SJSA1 (cell line): ENCODE data around the gene ADRM1. TPM values are rescaled to one million over a fixed set of nuclear protein-coding genes. Genes with fewer than 3 reads are reported as not detected.

ENCODE experiments used
- DNase-seq, 2 experiments: peaks; one replicate each; pipeline ENCODE4 v3.0.0-alpha.2; 2015 to 2020; ENCODE audit warnings: low spot score in 2 of 2, low read depth in 1 of 2
- H3K27ac ChIP-seq: fragments of 250-450 bp; sonication (Bioruptor Pico); 2 replicates; pipeline ENCODE4 v1.5.1; 2020; ENCODE audit warnings: mild to moderate bottlenecking, moderate library complexity
- H3K27me3 ChIP-seq: fragments of 250-450 bp; sonication (Bioruptor Pico); replicated peaks from 2 replicates; pipeline ENCODE4 v1.5.1; 2020; ENCODE audit warnings: mild to moderate bottlenecking, moderate library complexity
- H3K36me3 ChIP-seq: fragments of 250-450 bp; sonication (Bioruptor Pico); 2 replicates; pipeline ENCODE4 v1.5.1; 2020; ENCODE audit warnings: mild to moderate bottlenecking
- H3K4me1 ChIP-seq: fragments of 250-450 bp; sonication (Bioruptor Pico); replicated peaks from 2 replicates; pipeline ENCODE4 v1.6.1; 2021; ENCODE audit warnings: mild to moderate bottlenecking
- H3K4me3 ChIP-seq: fragments of 250-450 bp; sonication (Bioruptor Pico); 2 replicates; pipeline ENCODE4 v1.5.1; 2020; ENCODE audit warnings: mild to moderate bottlenecking
- H3K9me3 ChIP-seq: fragments of 250-450 bp; sonication (Bioruptor Pico); replicated peaks from 2 replicates; pipeline ENCODE4 v1.5.1; 2020; ENCODE audit warnings: mild to moderate bottlenecking
- total RNA-seq: library from RNA; depleted of rRNA; stranded (reverse); fragments of >200 nt; shearing (Covaris generic); gene quantifications from 2 replicates; pipeline ENCODE4 v1.2.3, GENCODE V29; 2014

The ADRM1 gene
- total RNA-seq, 1 experiment from 2014 or later = 279 TPM

DNA sequence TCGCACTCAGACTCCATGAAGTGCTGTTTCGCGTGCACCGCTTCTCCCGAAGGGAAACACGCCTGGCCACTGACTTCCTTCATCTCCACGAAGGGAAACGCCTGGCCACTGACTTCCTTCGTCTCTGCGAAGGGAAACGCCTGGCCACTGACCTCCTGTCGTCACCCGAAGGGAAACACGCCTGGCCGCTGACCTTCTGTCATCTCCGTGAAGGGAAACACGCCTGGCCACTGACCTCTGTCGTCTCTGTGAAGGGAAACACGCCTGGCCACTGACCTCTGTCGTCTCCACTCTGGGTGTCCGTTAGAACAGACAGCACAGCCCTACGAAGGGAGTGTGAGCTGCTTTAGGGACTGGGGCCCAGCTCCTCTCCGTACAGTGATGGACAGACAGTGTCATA lies 17.1 kb upstream of the ADRM1 start:
- no peak overlapping the region for H3K27ac ChIP-seq
- no peaks in the 10 kb centered on the region for H3K9me3 ChIP-seq
- no peaks in the 10 kb centered on the region for H3K27me3 ChIP-seq
- no peaks in the 10 kb centered on the region for H3K4me1 ChIP-seq
- DNase-seq = no peak
- H3K36me3 ChIP-seq = peaks cover 21% of the 10 kb centered on the region
- no peak overlapping the region for H3K4me3 ChIP-seq

DNA sequence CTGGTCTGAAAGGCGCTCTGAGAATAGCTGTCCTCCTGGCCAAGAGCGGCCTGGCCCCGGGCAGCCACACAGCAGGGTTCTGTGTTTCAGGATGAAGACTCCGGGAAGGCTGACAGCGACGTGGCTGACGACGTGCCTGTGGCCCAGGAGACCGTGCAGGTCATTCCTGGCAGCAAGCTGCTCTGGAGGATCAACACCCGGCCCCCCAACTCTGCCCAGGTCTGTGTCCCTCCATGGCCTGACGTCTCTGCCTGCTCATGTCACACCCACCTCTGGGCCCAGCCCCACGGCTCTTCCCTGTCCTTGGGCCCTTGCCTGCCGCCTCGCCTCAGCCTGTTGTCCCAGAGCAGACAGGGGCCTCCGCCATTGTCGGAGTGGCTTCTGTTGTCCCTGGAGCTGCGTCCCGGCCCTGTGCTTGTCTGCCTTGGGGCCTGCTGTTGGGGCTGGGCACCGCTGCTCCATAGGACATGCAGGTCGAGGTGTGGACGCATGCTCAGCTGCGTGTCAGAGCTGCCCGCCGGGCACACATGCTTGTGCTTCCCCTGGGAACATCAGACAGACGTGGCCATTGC lies 16.2 kb upstream of the ADRM1 start:
- Histone ChIP-seq H3K9me3 (no peaks in the 10 kb centered on the region), H3K4me1 (no peaks in the 10 kb centered on the region), H3K27me3 (no peaks in the 10 kb centered on the region), H3K4me3 (no peak overlapping the region), H3K27ac (no peak overlapping the region), H3K36me3 (peaks cover 14% of the 10 kb centered on the region)
- DNase-seq = no peak

DNA sequence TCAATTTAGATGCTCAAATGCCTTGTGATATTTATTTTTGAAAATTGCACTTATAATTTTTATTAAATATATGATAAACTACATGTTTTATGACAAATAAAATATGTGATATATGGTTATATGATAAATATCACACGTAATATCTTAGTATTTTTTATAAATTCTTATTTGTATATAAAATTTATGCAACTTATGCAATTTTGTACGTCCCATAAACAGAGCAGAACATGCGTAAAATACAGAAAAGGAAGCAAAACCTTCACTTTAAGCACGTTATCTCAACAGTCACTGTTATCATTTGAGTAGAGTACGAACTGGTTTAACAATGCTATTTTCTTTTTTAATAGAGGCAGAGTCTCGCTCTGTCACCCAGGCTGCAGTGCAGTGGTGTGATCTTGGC lies 15.7 kb upstream of the ADRM1 start:
- Histone ChIP-seq H3K36me3 (peaks cover 12% of the 10 kb centered on the region), H3K27me3 (no peaks in the 10 kb centered on the region), H3K27ac (no peak overlapping the region), H3K9me3 (no peaks in the 10 kb centered on the region), H3K4me3 (no peak overlapping the region), H3K4me1 (no peaks in the 10 kb centered on the region)
- no peak for DNase-seq

DNA sequence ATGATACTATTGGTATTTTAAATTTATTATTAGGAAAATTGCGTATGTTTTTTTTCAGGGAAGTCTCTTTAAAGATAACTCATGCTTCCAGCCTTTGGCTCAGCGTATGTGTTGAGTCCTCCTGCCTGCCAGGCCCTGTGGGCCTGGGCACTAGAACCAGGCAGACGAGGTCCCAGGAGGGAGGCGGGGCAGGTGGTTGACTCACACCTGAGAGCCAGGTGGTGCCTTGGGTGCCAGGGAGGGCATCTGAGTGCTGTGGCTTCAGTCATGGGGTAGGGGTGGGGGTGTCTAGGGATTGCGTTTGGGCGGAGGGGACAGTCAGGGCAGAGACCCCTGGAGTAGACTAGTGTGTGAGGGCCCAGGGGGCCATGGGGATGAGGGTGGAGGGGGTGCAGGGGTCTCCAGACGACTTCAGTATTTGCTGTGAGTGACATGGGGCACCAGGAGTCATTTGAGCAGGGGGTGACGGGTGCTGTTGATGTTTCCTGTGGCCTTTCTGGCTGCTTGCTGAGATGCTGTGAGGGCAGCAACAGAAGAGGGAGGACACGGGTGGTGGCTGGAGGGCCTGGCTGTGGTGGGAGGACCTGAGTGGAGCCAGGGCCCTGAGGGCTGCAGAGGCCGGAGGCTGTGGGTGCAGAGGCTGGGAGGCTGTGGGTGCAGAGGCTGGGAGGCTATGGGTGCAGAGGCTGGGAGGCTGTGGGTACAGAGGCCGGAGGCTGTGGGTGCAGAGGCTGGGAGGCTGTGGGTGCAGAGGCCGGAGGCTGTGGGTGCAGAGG lies 14.8 kb upstream of the ADRM1 start:
- H3K4me3 ChIP-seq = no peak overlapping the region
- H3K36me3 ChIP-seq = peaks cover 11% of the 10 kb centered on the region; the same call in 1 of the 2 replicates

DNA sequence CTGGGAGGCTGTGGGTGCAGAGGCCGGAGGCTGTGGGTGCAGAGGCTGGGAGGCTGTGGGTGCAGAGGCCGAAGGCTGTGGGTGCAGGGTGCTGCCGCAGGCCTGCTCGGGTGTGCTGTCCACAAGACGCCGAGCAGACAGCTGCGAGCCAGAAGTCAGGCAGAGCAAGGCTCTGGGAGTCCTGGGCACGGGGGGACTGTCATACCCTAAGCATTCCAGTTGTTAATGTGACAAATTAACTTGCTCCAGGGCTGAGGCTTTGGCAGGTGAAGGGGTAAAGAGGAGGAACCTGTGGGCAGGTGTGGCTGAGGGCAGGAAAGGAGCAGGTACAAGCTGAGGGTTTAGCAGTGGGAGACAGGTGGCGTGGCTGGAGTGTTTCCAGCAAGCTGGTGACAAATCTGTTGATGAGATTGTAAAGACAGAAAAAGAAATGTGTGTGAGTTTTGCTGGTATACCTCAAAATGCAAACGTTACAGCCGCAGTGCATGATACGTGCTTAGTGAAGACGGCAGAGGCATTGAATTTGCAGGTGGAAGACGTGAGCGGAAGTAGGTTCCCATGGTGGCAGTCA lies 14.2 kb upstream of the ADRM1 start:
- Histone ChIP-seq H3K27me3 (no peaks in the 10 kb centered on the region), H3K9me3 (no peaks in the 10 kb centered on the region), H3K4me1 (no peaks in the 10 kb centered on the region), H3K36me3 (peaks cover 12% of the 10 kb centered on the region; the same call in 1 of the 2 replicates), H3K27ac (no peak overlapping the region), H3K4me3 (no peak overlapping the region)
- no peak for DNase-seq

More for the DNA sequence above, 14.8 kb upstream of the ADRM1 start:
- H3K4me1 ChIP-seq = no peaks in the 10 kb centered on the region
- no peak for DNase-seq
- no peaks in the 10 kb centered on the region for H3K27me3 ChIP-seq
- H3K27ac ChIP-seq = no peak overlapping the region
- no peaks in the 10 kb centered on the region for H3K9me3 ChIP-seq

DNA sequence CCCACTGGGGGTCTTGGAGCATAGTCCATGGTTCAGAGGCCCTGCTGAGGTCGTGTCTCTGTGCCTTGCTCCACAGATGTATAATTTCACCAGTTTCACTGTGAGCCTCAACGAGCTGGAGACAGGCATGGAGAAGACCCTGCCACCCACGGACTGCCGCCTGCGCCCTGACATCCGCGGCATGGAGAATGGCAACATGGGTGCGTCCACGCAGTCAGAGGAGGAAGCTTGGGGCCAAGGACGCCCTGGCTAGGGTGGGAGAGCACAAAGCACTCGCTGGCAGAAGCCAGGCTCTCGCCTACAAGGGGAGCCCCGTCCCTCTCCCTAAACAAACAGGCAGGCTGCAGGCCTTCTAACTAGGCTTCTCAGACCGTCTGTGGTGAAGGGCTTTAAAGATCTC lies 13.7 kb upstream of the ADRM1 start:
- no peak overlapping the region for H3K27ac ChIP-seq
- peaks cover 14% of the 10 kb centered on the region; the same call in 1 of the 2 replicates for H3K36me3 ChIP-seq
- no peaks in the 10 kb centered on the region for H3K4me1 ChIP-seq
- no peaks in the 10 kb centered on the region for H3K27me3 ChIP-seq
- no peaks in the 10 kb centered on the region for H3K9me3 ChIP-seq
- no peak overlapping the region for H3K4me3 ChIP-seq
- no peak for DNase-seq

DNA sequence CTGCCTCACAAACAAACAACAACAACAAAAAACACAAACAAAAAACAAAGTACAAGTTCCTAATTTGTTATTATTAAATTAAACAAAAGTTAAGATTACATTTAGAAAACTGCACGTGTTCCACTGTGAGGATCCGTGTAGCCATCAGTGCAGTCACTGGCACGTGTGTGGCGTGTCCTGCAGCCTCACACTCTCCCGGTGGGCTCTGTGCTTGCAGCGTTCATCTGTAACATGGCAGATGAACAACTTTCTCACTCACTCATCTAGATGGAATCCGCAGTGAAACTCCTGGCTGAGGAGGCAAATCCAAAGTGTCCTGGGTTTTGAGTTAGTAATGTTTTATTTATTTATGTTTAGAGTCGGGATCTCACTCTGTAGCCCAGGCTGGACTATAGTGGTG lies 12.9 kb upstream of the ADRM1 start:
- no peaks in the 10 kb centered on the region for H3K9me3 ChIP-seq
- H3K27me3 ChIP-seq = no peaks in the 10 kb centered on the region
- no peak overlapping the region for H3K27ac ChIP-seq
- peaks cover 15% of the 10 kb centered on the region; the same call in 1 of the 2 replicates for H3K36me3 ChIP-seq
- no peak overlapping the region for H3K4me3 ChIP-seq
- no peaks in the 10 kb centered on the region for H3K4me1 ChIP-seq
- DNase-seq = no peak

DNA sequence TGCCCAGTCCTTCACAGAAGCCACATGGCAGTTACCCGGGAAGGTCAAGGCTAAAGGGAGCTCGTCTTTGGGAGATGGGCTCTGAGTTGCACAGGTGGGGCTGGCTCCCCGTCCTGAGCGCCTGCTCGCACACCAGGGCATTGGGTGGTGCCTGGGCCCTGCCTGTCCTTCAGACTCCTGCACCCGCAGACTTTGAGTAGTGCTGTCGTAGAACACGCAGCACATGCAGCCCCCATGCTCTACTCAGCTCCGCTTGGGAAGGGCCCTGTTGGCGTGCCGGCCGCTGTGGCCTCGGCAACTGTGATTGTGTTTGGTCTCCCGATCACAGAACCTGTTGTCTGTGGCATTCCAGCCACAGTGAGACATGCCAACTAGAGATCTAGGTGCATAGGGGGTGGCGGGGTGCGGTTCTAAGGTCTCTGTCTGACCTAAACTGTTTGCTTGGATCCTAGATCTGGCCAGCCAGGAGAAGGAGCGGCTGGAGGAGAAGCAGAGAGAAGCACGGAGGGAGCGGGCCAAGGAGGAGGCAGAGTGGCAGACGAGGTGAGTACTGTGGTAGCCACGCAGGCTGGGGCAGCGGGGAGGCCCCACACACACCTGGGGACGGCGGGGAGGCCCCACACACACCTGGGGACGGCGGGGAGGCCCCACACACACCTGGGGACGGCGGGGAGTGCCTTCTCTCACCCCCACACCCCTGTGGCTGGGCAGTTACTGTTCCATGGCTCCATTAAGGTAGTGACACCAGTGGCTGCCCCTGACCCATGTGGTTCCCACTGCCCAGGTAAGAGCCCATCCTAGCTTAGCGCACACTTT lies 11.3 kb upstream of the ADRM1 start:
- Histone ChIP-seq H3K4me3 (no peak overlapping the region), H3K4me1 (no peaks in the 10 kb centered on the region), H3K36me3 (peaks cover 19% of the 10 kb centered on the region), H3K27me3 (no peaks in the 10 kb centered on the region), H3K27ac (no peak overlapping the region), H3K9me3 (no peaks in the 10 kb centered on the region)
- DNase-seq = no peak

DNA sequence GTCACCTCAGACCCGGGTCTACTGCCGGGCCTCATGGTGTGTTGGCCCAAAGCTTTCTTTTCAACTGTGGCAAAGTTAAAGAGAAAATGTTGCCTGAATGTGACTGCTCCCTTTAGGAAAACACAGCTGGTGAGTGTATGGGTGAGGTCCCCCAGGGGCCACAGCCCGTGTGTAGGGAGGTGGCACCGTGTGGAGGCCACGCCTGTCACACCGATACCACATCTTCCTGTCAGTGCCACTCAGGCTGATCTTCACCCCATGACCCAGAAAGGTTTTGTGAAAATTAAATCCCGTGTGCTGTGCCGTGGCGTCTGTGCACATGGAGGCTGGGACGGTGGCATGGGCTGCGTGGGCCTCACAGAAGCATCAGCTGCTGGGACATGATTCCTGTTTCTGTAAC lies 10.7 kb upstream of the ADRM1 start:
- Histone ChIP-seq H3K36me3 (peaks cover 16% of the 10 kb centered on the region; the same call in 1 of the 2 replicates), H3K4me1 (no peaks in the 10 kb centered on the region), H3K4me3 (no peak overlapping the region), H3K27me3 (no peaks in the 10 kb centered on the region), H3K9me3 (no peaks in the 10 kb centered on the region), H3K27ac (no peak overlapping the region)
- DNase-seq = no peak

DNA sequence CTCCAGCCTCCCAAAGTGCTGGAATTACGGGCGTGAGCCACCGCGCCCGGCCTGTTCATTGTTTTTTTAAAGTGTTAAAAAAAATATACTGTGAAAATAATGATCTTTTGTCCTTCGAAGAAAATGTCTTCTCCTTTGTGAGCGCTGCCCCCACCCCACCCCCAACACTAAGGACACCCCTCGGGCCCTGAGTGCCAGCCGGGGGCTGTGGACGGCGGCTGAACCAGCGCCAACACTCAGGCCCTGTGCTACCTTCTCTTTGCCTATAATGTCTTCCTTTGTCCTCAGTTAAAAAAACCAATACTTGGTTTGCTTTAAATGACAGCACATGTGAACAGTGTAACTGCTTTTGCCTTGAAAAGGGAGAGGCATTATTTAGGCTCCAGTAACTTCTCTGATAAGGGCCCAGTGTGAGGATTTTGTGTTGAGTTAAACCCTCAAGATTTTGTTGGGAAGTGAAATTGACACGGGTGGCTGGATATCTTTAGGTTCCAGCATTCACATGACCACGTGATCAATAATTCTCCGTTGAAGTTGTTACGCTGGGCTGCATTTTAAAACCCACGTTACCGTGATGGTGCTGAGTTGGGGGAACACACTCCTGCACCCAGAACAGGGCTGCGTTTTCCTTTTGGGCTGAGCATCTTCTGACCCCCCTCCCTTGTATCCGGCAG lies 9.5 kb upstream of the ADRM1 start:
- no peak overlapping the region for H3K27ac ChIP-seq
- H3K4me1 ChIP-seq = no peaks in the 10 kb centered on the region
- no peak overlapping the region for H3K4me3 ChIP-seq
- H3K36me3 ChIP-seq = peaks cover 16% of the 10 kb centered on the region; the same call in 1 of the 2 replicates
- H3K9me3 ChIP-seq = no peaks in the 10 kb centered on the region
- DNase-seq = no peak
- H3K27me3 ChIP-seq = no peaks in the 10 kb centered on the region

DNA sequence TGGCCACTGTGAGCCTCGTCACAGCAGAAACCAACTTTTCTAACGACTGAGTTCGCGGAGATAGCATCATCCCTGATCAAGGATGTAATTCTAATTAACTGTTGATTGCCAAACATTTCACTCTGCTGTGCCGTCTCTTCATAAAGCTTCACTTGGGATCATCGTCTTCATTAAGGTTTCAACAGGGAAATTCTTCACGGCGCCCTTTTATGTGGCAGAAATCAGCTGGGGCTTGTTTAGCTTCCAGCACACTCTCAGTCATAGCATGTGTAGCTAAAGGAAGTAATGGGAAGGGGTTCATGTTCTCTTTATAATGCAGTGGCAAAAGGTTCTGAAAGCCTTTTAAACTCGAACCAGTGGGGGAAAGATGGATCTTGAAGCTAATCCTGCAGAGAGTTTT lies 8.9 kb upstream of the ADRM1 start:
- Histone ChIP-seq H3K27me3 (no peaks in the 10 kb centered on the region), H3K4me1 (no peaks in the 10 kb centered on the region), H3K9me3 (no peaks in the 10 kb centered on the region), H3K27ac (no peak overlapping the region), H3K36me3 (peaks cover 16% of the 10 kb centered on the region; the same call in 1 of the 2 replicates), H3K4me3 (no peak overlapping the region)
- DNase-seq = no peak

DNA sequence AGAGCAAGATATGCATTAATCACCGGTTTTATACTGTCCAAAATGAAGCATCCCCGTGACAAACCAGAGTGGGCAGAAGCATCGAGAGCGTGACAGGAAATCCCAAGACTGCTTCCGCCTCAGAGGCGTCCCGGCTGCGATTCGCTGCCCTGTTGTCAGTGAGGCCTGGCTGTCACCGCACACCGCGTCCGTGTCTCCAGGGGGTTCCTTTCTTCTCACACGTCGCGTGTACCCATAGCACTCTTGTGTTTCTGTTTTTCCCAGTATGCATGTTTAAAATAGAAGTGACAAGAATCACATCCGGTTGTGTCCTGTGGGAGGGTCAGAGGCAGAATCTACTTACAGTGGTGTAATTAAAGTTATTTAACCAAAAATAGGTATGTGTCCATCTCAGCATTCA lies 8.3 kb upstream of the ADRM1 start:
- no peak for DNase-seq
- no peak overlapping the region for H3K27ac ChIP-seq
- no peaks in the 10 kb centered on the region for H3K9me3 ChIP-seq
- H3K36me3 ChIP-seq = peaks cover 16% of the 10 kb centered on the region; the same call in 1 of the 2 replicates
- no peaks in the 10 kb centered on the region for H3K4me1 ChIP-seq
- H3K27me3 ChIP-seq = no peaks in the 10 kb centered on the region
- H3K4me3 ChIP-seq = no peak overlapping the region

DNA sequence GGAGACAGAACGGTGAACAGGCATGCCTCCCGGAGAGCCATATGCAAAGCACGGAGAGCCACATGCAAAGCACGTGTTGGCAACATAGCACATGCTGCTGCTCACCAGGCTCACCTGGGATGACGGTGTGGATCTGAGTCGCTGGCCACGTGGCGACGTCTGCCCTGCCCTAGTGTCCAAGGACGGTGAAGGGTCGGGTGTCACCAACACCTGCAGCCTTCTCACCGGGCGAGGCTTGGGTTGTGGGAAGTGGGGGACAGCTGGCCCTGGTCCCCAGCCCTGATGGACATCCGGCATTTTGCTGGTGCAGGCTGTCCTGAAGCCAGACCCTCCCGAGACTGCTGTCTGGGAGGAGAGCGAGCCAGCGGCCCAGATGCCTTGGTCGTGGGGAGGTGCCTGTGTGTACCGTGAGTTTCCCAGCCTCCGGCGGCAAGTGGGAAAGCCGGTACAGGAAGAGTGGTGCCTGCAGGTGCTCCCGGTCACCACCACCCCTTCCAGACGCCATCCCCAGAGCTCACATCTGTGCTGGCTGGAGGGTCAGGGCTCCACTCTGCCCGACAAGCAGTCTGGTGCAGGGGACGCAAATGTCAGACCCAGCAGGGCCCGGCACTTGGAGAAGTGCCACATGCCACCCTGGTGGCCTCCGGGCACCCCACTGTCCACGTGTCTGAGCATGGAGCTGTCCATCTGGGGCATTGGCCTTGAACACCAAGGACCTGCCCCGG lies 5.9 kb upstream of the ADRM1 start:
- Histone ChIP-seq H3K4me3 (no peak overlapping the region), H3K27ac (no peak overlapping the region), H3K4me1 (no peaks in the 10 kb centered on the region), H3K36me3 (peaks cover 14% of the 10 kb centered on the region; the same call in 1 of the 2 replicates), H3K27me3 (no peaks in the 10 kb centered on the region), H3K9me3 (no peaks in the 10 kb centered on the region)
- no peak for DNase-seq
